ENCODE measurements around the gene XPR1.
"Not testable (repeated sequence)": the region's sequence is repeated elsewhere in the genome, so short reads cannot be mapped to it uniquely, and the experiment has no call there.

The XPR1 gene

DNA sequence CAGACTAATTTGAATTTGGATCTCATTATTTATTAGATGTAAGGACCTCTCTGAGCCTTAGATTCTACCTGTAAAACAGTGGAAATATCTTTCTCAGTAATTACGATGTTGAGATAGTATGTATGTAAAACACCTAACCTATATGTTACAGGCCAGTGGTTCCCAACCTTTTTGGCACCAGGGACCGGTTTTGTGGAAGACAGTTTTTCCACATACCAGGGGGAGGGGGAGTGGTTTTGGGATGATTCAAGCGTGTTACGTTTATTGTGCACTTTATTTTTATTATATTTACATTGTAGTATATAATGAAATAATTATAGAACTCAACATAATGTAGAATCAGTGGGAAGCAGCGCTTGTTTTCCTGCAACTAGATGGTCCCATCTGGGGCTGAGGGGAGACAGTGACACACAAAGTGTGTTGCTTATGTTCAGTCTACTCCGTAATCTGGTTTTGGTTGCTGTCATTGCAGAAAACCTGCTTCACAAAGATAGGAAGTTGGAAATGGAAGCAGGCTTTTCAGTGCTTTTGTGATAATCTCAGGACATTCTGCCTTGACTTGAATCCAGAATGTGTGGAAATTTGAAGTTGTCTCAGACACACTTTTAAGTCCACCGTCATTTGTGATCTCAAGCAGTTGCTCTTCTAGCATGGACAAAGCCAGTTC is 12.8 kb downstream of the XPR1 start:
- DNase-seq (ENCODE audit: low spot score): no peak

GRCh38 chr1:180645261-180645660 is 13.4 kb downstream of the XPR1 start:
- DNase-seq (ENCODE audit: low spot score): not testable (repeated sequence)

DNA sequence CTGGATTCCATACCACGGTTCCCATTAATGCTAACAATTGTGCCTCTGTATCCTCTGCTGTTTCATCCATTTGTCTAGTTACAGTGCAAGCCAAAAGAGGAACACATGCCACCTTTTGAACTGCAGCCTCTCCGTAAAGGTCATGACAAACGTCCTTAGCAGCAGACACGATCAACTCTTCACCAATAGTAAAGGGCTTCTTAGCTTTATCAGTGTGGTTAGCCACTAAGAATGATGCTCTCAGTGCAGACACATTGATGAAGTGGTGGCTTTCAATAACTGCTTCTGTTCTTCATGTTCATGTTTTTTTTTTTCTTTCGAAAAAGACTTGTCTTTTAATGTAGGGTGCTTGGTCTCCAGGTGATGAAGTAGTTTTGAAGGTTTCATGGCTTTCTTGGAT is 14.3 kb downstream of the XPR1 start:
- no peak for DNase-seq (ENCODE audit: low spot score)

DNA sequence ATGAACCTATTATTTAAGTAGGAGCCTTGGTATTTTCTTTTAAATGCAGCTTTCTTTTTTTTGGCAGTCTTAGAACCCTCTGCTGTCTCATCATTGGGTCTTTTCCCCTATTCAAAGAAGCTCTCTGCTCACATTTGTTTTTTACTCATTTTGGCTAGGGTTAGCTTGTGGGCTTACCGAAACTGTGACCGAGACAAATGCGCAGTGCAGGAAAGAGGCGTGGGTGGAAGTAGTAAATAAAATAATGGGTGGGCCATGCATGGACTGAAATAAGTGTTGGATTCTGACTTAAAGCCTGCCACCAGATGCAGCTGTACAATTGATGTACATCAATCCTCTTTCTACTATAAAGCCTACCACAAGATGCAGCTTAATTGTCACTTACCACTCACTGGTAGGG is 14.7 kb downstream of the XPR1 start:
- DNase-seq (ENCODE audit: low spot score): no peak

GRCh38 chr1:180652792-180653191 is 21.0 kb downstream of the XPR1 start:
- DNase-seq (ENCODE audit: low spot score): no peak

- no peak for DNase-seq (ENCODE audit: low spot score)
Observed at GRCh38 chr1:180662709-180663108, 30.9 kb downstream of the XPR1 start.

- no peak for DNase-seq (ENCODE audit: low spot score)
Observed at GRCh38 chr1:180670681-180671080, 38.9 kb downstream of the XPR1 start.

GRCh38 chr1:180672105-180672504 is 40.3 kb downstream of the XPR1 start:
- DNase-seq (ENCODE audit: low spot score): no peak

DNA sequence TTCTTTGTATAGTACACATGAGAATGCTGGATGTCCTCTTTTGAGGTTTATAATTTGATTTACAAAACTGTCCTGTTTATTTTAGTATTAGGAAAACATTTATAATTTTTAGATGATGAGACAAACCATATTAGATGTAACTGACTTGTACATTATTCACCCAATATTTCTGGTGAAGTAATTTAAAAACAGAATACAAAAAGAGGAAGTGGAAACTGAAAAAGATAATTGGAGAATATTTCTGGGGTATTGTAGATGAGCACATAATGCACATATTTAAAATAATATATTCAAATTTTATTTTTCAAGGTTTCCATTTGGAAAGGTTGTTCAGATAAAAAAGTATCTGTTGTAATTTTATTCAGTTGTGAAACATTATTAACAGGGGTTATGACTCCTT is 40.7 kb downstream of the XPR1 start:
- DNase-seq (ENCODE audit: low spot score): no peak

GRCh38 chr1:180674603-180675530 is 43.0 kb downstream of the XPR1 start:
- DNase-seq (ENCODE audit: low spot score): no peak

GRCh38 chr1:180675586-180675985 is 43.8 kb downstream of the XPR1 start:
- no peak for DNase-seq (ENCODE audit: low spot score)

- DNase-seq (ENCODE audit: low spot score): no peak
Observed at GRCh38 chr1:180680558-180681144, 48.8 kb downstream of the XPR1 start.

GRCh38 chr1:180683117-180683516 is 51.3 kb downstream of the XPR1 start:
- not testable (repeated sequence) for DNase-seq (ENCODE audit: low spot score)

- DNase-seq (ENCODE audit: low spot score): peak; percentile 3
Observed at GRCh38 chr1:180691322-180691913, 59.6 kb downstream of the XPR1 start.

GRCh38 chr1:180693564-180694244 is 61.9 kb downstream of the XPR1 start:
- DNase-seq (ENCODE audit: low spot score): no peak

- no peak for DNase-seq (ENCODE audit: low spot score)
Observed at GRCh38 chr1:180695282-180695681, 63.5 kb downstream of the XPR1 start.

GRCh38 chr1:180696361-180696760 is 64.5 kb downstream of the XPR1 start:
- no peak for DNase-seq (ENCODE audit: low spot score)

- DNase-seq (ENCODE audit: low spot score): no peak
Observed at GRCh38 chr1:180698580-180698979, 66.8 kb downstream of the XPR1 start.

DNA sequence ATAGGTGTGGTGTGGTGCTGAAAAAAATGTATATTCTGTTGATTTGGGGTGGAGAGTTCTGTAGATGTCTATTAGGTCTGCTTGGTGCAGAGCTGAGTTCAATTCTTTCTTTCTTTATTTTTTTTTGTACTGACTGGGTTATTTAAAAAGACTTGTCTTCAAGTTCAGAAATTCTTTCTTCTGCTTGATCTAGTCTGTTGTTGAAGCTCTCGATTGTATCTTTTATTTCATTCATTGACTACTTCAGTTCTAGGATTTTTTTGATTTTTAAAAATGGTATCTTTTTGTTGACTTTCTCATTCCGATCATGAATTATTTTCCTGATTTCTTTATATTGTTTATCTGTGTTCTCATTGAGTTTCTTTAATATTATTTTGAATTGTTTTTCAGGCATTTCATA is 70.6 kb downstream of the XPR1 start:
- not testable (repeated sequence) for DNase-seq (ENCODE audit: low spot score)

DNA sequence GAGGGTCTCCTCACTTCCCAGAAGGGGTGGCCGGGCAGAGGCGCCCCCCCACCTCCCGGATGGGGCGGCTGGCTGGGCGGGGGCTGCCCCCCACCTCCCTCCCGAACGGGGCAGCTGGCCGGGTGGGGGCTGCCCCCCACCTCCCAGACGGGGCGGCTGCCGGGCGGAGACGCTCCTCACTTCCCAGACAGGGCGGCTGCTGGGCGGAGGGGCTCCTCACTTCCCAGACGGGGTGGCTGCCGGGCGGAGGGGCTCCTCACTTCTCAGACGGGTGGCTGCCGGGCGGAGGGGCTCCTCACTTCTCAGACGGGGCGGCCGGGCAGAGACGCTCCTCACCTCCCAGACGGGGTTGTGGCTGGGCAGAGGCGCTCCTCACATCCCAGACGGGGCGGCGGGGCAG is 78.9 kb downstream of the XPR1 start:
- DNase-seq (ENCODE audit: low spot score): not testable (repeated sequence)

GRCh38 chr1:180711260-180711659 is 79.4 kb downstream of the XPR1 start:
- not testable (repeated sequence) for DNase-seq (ENCODE audit: low spot score)

DNA sequence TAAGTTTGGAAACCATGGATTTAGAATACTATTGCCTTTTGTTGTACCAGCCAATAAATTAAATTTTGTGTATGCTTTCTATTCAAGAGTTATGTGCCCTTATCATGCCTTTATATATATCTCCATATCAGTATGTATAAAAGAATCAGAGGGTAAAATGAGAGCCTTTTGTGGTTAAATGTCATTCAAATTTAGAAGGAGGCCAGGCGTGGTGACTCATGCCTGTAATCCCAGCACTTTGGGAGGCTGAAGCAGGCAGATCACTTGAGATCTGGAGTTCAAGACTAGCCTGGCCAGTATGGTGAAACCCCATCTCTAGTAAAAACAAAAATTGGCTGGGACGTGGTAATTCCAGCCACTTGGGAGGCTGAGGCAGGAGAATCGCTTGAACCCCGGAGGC is 88.9 kb downstream of the XPR1 start:
- DNase-seq (ENCODE audit: low spot score): no peak

All from Ammon's horn (tissue), 1 donor.